ENCODE measurements around the gene CFAP52.
"Not testable (repeated sequence)": the region's sequence is repeated elsewhere in the genome, so short reads cannot be mapped to it uniquely, and the experiment has no call there.

Gene CFAP52

GRCh38 chr17:9606453-9606852 is 30.0 kb downstream of the CFAP52 start:
- no peaks in the 10 kb centered on the region for H4K20me1 ChIP-seq (ENCODE audit: insufficient read depth, low read length)
- H3K27me3 ChIP-seq (ENCODE audit: insufficient read depth, low read length, poor library complexity) = no peaks in the 10 kb centered on the region
- no peak overlapping the region for H3K4me2 ChIP-seq (ENCODE audit: insufficient read depth, low read length)
- DNase-seq = no peak
- no peaks in the 10 kb centered on the region for H3K36me3 ChIP-seq (ENCODE audit: insufficient read depth, low read length)
- H3K9me3 ChIP-seq (ENCODE audit: insufficient read depth, low read length, severe bottlenecking) = no peaks in the 10 kb centered on the region
- H3K9ac ChIP-seq (ENCODE audit: low read depth, low read length) = no peak overlapping the region
- no peak for TF ChIP-seq EZH2 (IDR thresholded peaks at IDR 0.05; ENCODE audit: borderline replicate concordance, low read depth, low read length, severe bottlenecking)
- H3K27ac ChIP-seq (ENCODE audit: low read length) = no peak overlapping the region
- no peaks in the 10 kb centered on the region for H3K4me1 ChIP-seq (ENCODE audit: insufficient read depth, low read length)
- no peaks in the 10 kb centered on the region for H3K79me2 ChIP-seq (ENCODE audit: insufficient read depth, low read length)
- ATAC-seq (ENCODE audit: insufficient read depth, low read depth) = no peak
- H2AFZ ChIP-seq (ENCODE audit: low read depth, low read length) = no peak overlapping the region
- H3K4me3 ChIP-seq (ENCODE audit: low read depth in 1 of 2, low read length in 2 of 2) = no peak overlapping the region

- H3K27ac ChIP-seq (ENCODE audit: low read length); DNase-seq; H3K36me3 ChIP-seq (ENCODE audit: insufficient read depth, low read length); H3K4me2 ChIP-seq (ENCODE audit: insufficient read depth, low read length); H3K9me3 ChIP-seq (ENCODE audit: insufficient read depth, low read length, severe bottlenecking); H4K20me1 ChIP-seq (ENCODE audit: insufficient read depth, low read length); H3K27me3 ChIP-seq (ENCODE audit: insufficient read depth, low read length, poor library complexity); H3K4me1 ChIP-seq (ENCODE audit: insufficient read depth, low read length); H2AFZ ChIP-seq (ENCODE audit: low read depth, low read length); ATAC-seq (ENCODE audit: insufficient read depth, low read depth); H3K79me2 ChIP-seq (ENCODE audit: insufficient read depth, low read length); H3K9ac ChIP-seq (ENCODE audit: low read depth, low read length); H3K4me3 ChIP-seq (ENCODE audit: low read depth in 1 of 2, low read length in 2 of 2): not testable (repeated sequence)
These were observed 30.6 kb downstream of the CFAP52 start for GRCh38 chr17:9607058-9607457.

- Histone ChIP-seq H3K4me3 (ENCODE audit: low read depth in 1 of 2, low read length in 2 of 2) (no peak overlapping the region), H3K36me3 (ENCODE audit: insufficient read depth, low read length) (no peaks in the 10 kb centered on the region), H4K20me1 (ENCODE audit: insufficient read depth, low read length) (no peaks in the 10 kb centered on the region), H3K4me1 (ENCODE audit: insufficient read depth, low read length) (no peaks in the 10 kb centered on the region), H3K9ac (ENCODE audit: low read depth, low read length) (no peak overlapping the region), H3K27ac (ENCODE audit: low read length) (no peak overlapping the region), H3K4me2 (ENCODE audit: insufficient read depth, low read length) (no peak overlapping the region), H3K27me3 (ENCODE audit: insufficient read depth, low read length, poor library complexity) (no peaks in the 10 kb centered on the region), H2AFZ (ENCODE audit: low read depth, low read length) (no peak overlapping the region), H3K79me2 (ENCODE audit: insufficient read depth, low read length) (no peaks in the 10 kb centered on the region), H3K9me3 (ENCODE audit: insufficient read depth, low read length, severe bottlenecking) (no peaks in the 10 kb centered on the region)
- ATAC-seq (ENCODE audit: insufficient read depth, low read depth) (no peak), DNase-seq (no peak)
- TF ChIP-seq CTCF (IDR thresholded peaks at IDR 0.05; ENCODE audit: borderline replicate concordance, extremely low read depth, low read length, poor library complexity, severe bottlenecking) = no peak
- no peak for TF ChIP-seq EZH2 (IDR thresholded peaks at IDR 0.05; ENCODE audit: borderline replicate concordance, low read depth, low read length, severe bottlenecking)
These were observed 35.1 kb downstream of the CFAP52 start for GRCh38 chr17:9611557-9611956.

- H3K79me2 ChIP-seq (ENCODE audit: insufficient read depth, low read length) = no peaks in the 10 kb centered on the region
- no peaks in the 10 kb centered on the region for H3K9me3 ChIP-seq (ENCODE audit: insufficient read depth, low read length, severe bottlenecking)
- TF ChIP-seq EZH2 (IDR thresholded peaks at IDR 0.05; ENCODE audit: borderline replicate concordance, low read depth, low read length, severe bottlenecking) = no peak
- TF ChIP-seq CTCF (IDR thresholded peaks at IDR 0.05; ENCODE audit: borderline replicate concordance, extremely low read depth, low read length, poor library complexity, severe bottlenecking) = no peak
- no peak for DNase-seq
- H3K4me3 ChIP-seq (ENCODE audit: low read depth in 1 of 2, low read length in 2 of 2) = no peak overlapping the region
- H3K9ac ChIP-seq (ENCODE audit: low read depth, low read length) = no peak overlapping the region
- H3K27me3 ChIP-seq (ENCODE audit: insufficient read depth, low read length, poor library complexity) = no peaks in the 10 kb centered on the region
- no peak overlapping the region for H3K4me2 ChIP-seq (ENCODE audit: insufficient read depth, low read length)
- H3K36me3 ChIP-seq (ENCODE audit: insufficient read depth, low read length) = no peaks in the 10 kb centered on the region
- ATAC-seq (ENCODE audit: insufficient read depth, low read depth) = no peak
- no peaks in the 10 kb centered on the region for H3K4me1 ChIP-seq (ENCODE audit: insufficient read depth, low read length)
- no peak overlapping the region for H2AFZ ChIP-seq (ENCODE audit: low read depth, low read length)
- no peaks in the 10 kb centered on the region for H4K20me1 ChIP-seq (ENCODE audit: insufficient read depth, low read length)
- no peak overlapping the region for H3K27ac ChIP-seq (ENCODE audit: low read length)
These were observed 35.6 kb downstream of the CFAP52 start for GRCh38 chr17:9612006-9612405.
